ENCODE results near the gene AUTS2.

DNA sequence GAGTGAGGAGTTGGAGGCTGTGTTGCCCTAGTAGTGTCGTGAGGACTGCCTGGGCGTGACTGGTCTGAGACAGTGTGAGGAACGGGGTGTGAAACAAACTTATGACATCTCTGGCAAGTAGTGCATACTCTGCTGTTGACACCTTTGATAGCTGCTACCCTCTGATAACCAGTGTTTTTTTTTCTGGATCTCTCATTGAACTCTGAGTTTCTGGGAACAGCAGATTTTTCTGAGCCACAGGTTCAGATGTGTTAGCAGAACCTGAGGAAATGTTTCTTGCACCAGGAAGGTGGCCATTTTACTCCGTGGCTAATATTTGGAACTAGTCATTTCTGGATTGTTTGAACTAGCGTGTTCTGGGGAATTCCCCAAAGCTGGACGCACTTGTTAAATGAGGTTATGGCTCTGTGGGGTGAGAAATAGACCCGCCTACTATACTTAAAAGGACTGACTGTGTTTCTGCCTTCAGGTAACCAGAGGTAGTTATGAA is 52.9 kb downstream of the AUTS2 start:
- TF ChIP-seq, protein P1, sequence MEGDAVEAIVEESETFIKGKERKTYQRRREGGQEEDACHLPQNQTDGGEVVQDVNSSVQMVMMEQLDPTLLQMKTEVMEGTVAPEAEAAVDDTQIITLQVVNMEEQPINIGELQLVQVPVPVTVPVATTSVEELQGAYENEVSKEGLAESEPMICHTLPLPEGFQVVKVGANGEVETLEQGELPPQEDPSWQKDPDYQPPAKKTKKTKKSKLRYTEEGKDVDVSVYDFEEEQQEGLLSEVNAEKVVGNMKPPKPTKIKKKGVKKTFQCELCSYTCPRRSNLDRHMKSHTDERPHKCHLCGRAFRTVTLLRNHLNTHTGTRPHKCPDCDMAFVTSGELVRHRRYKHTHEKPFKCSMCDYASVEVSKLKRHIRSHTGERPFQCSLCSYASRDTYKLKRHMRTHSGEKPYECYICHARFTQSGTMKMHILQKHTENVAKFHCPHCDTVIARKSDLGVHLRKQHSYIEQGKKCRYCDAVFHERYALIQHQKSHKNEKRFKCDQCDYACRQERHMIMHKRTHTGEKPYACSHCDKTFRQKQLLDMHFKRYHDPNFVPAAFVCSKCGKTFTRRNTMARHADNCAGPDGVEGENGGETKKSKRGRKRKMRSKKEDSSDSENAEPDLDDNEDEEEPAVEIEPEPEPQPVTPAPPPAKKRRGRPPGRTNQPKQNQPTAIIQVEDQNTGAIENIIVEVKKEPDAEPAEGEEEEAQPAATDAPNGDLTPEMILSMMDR (conservative IDR thresholded peaks at IDR 0.05; ENCODE audit: low read depth in 2 of 2), result no peak
- TF ChIP-seq EZH2 (IDR thresholded peaks at IDR 0.05; ENCODE audit: low read depth, unreplicated experiment), result no peak
- no peak for TF ChIP-seq POLR2AphosphoS5 (IDR thresholded peaks at IDR 0.05; ENCODE audit: low read depth)
- TF ChIP-seq STAT1 (IDR thresholded peaks at IDR 0.05; ENCODE audit: unreplicated experiment), result no peak
- TF ChIP-seq CREB1 (CRISPR knock-in tag; IDR thresholded peaks at IDR 0.05; ENCODE audit: low read depth), result no peak
- TF ChIP-seq EZH2phosphoT487 (IDR thresholded peaks at IDR 0.05; ENCODE audit: unreplicated experiment), result no peak
- no peak for TF ChIP-seq JUNB (IDR thresholded peaks at IDR 0.05; ENCODE audit: unreplicated experiment)
- TF ChIP-seq, protein P2, sequence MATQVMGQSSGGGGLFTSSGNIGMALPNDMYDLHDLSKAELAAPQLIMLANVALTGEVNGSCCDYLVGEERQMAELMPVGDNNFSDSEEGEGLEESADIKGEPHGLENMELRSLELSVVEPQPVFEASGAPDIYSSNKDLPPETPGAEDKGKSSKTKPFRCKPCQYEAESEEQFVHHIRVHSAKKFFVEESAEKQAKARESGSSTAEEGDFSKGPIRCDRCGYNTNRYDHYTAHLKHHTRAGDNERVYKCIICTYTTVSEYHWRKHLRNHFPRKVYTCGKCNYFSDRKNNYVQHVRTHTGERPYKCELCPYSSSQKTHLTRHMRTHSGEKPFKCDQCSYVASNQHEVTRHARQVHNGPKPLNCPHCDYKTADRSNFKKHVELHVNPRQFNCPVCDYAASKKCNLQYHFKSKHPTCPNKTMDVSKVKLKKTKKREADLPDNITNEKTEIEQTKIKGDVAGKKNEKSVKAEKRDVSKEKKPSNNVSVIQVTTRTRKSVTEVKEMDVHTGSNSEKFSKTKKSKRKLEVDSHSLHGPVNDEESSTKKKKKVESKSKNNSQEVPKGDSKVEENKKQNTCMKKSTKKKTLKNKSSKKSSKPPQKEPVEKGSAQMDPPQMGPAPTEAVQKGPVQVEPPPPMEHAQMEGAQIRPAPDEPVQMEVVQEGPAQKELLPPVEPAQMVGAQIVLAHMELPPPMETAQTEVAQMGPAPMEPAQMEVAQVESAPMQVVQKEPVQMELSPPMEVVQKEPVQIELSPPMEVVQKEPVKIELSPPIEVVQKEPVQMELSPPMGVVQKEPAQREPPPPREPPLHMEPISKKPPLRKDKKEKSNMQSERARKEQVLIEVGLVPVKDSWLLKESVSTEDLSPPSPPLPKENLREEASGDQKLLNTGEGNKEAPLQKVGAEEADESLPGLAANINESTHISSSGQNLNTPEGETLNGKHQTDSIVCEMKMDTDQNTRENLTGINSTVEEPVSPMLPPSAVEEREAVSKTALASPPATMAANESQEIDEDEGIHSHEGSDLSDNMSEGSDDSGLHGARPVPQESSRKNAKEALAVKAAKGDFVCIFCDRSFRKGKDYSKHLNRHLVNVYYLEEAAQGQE (IDR thresholded peaks at IDR 0.05; ENCODE audit: unreplicated experiment), result no peak

Data from GM23338 (cell line).